WTC11 (cell line): ENCODE results near the gene RNF182. TPM values are rescaled to one million over a fixed set of nuclear protein-coding genes. Genes with fewer than 3 reads are reported as not detected.

ENCODE experiments used
- ATAC-seq: fragments of 200-7000 bp; cut with Tn5 transposase; 2 replicates; pipeline ENCODE4 v1.10.0; 2021; ENCODE audit warnings: mild to moderate bottlenecking, moderate library complexity
- CTCF ChIA-PET: fragments of 300-600 bp; sonication (Branson Sonifier 250); formaldehyde crosslinking; loops from one replicate; lab custom pipeline; 2021; ENCODE audit warnings: antibody characterized with exemption; lab: Charles Lee
- POLR2A ChIA-PET: fragments of 350-600 bp; sonication (Branson Sonifier 250); formaldehyde crosslinking; loops from one replicate; lab custom pipeline; 2021; ENCODE audit warnings: antibody characterized with exemption; lab: Charles Lee
- DNase-seq: peaks from one replicate; pipeline ENCODE4 v3.0.0; 2021; ENCODE audit warnings: low spot score
- H3K27ac Mint-ChIP-seq: 2 replicates; pipeline ENCODE4 v1.8.0; 2021; ENCODE audit warnings: mixed read lengths
- H3K27me3 Mint-ChIP-seq: 2 replicates; pipeline ENCODE4 v1.8.0; 2021; ENCODE audit warnings: low read depth, mild to moderate bottlenecking, moderate library complexity, mixed read lengths
- H3K36me3 Mint-ChIP-seq: 2 replicates; pipeline ENCODE4 v1.8.0; 2021; ENCODE audit warnings: mixed read lengths
- H3K4me1 Mint-ChIP-seq: 2 replicates; pipeline ENCODE4 v1.8.0; 2022; ENCODE audit warnings: mixed read lengths
- H3K4me3 Mint-ChIP-seq: 2 replicates; pipeline ENCODE4 v1.8.0; 2021; ENCODE audit warnings: mild to moderate bottlenecking, moderate library complexity, mixed read lengths
- H3K9me3 Mint-ChIP-seq: 2 replicates; pipeline ENCODE4 v1.8.0; 2021; ENCODE audit warnings: mixed read lengths
- CBFB ChIP-seq: sonication (generic); formaldehyde crosslinking; IDR thresholded peaks from 2 replicates; pipeline ENCODE4 v1.8.1; 2022; ENCODE audit warnings: mild to moderate bottlenecking, low read depth, missing genetic modification reagents
- FOXP1 ChIP-seq: sonication (generic); formaldehyde crosslinking; IDR thresholded peaks from 2 replicates; pipeline ENCODE4 v1.8.0; 2022; ENCODE audit warnings: missing genetic modification reagents, mild to moderate bottlenecking, moderate library complexity, borderline replicate concordance
- GABPB1 ChIP-seq: sonication (generic); formaldehyde crosslinking; IDR thresholded peaks from 2 replicates; pipeline ENCODE4 v1.8.1; 2023; ENCODE audit warnings: mild to moderate bottlenecking, missing genetic modification reagents
- HMGA2 ChIP-seq: fragments of 250-450 bp; sonication (Bioruptor Pico); IDR thresholded peaks from 2 replicates; pipeline ENCODE4 v1.4.0; 2021; ENCODE audit warnings: mild to moderate bottlenecking, moderate library complexity
- JAZF1 ChIP-seq: fragments of 250-450 bp; sonication (Bioruptor Pico); IDR thresholded peaks from 2 replicates; pipeline ENCODE4 v1.9.0; 2021; ENCODE audit warnings: moderate library complexity, mild to moderate bottlenecking, inconsistent platforms
- JUN ChIP-seq: sonication (generic); formaldehyde crosslinking; IDR thresholded peaks from 2 replicates; pipeline ENCODE4 v1.8.0; 2023; ENCODE audit warnings: mild to moderate bottlenecking, missing genetic modification reagents
- NFE2L1 ChIP-seq: sonication (generic); formaldehyde crosslinking; IDR thresholded peaks from 2 replicates; pipeline ENCODE4 v1.8.1; 2023; ENCODE audit warnings: missing genetic modification reagents
- NR1H2 ChIP-seq: sonication (generic); formaldehyde crosslinking; IDR thresholded peaks from 2 replicates; pipeline ENCODE4 v1.9.0; 2021; ENCODE audit warnings: mild to moderate bottlenecking, moderate library complexity, missing genetic modification reagents
- NR2C2 ChIP-seq: sonication (generic); formaldehyde crosslinking; IDR thresholded peaks from 2 replicates; pipeline ENCODE4 v1.8.0; 2022; ENCODE audit warnings: mild to moderate bottlenecking, missing genetic modification reagents
- RORB ChIP-seq: fragments of 250-450 bp; sonication (Bioruptor Pico); IDR thresholded peaks from 2 replicates; pipeline ENCODE4 v1.9.0; 2021; ENCODE audit warnings: mild to moderate bottlenecking
- SOX15 ChIP-seq: fragments of 250-450 bp; sonication (Bioruptor Pico); IDR thresholded peaks from 2 replicates; pipeline ENCODE4 v1.9.0; 2021; ENCODE audit warnings: mild to moderate bottlenecking
- TEAD4 ChIP-seq: sonication (generic); formaldehyde crosslinking; IDR thresholded peaks from 2 replicates; pipeline ENCODE4 v1.8.0; 2022; ENCODE audit warnings: mild to moderate bottlenecking, missing genetic modification reagents
- TP53 ChIP-seq: sonication (generic); formaldehyde crosslinking; IDR thresholded peaks from 2 replicates; pipeline ENCODE4 v1.8.1; 2023; ENCODE audit warnings: mild to moderate bottlenecking, missing genetic modification reagents
- ZNF138 ChIP-seq: sonication (generic); formaldehyde crosslinking; conservative IDR thresholded peaks from 2 replicates; pipeline ENCODE4 v1.8.1; 2022; ENCODE audit warnings: mild to moderate bottlenecking, moderate library complexity, missing genetic modification reagents
- ZNF317 ChIP-seq: sonication (generic); formaldehyde crosslinking; IDR thresholded peaks from 2 replicates; pipeline ENCODE4 v1.8.1; 2023; ENCODE audit warnings: low read depth, mild to moderate bottlenecking, moderate library complexity, missing genetic modification reagents, borderline replicate concordance
- ZNF671 ChIP-seq: fragments of 250-450 bp; sonication (Bioruptor Pico); IDR thresholded peaks from 2 replicates; pipeline ENCODE4 v1.8.0; 2021; ENCODE audit warnings: mild to moderate bottlenecking
- total RNA-seq: library from RNA; stranded (reverse); gene quantifications from 3 replicates; pipeline ENCODE4 v1.2.3, GENCODE V29; 2021
- TF ChIP-seq, protein P1 (sequence below): sonication (generic); formaldehyde crosslinking; IDR thresholded peaks from 2 replicates; pipeline ENCODE4 v1.8.1; 2023; ENCODE audit warnings: mild to moderate bottlenecking, missing genetic modification reagents, borderline replicate concordance
- TF ChIP-seq, protein P2 (sequence below): sonication (generic); formaldehyde crosslinking; IDR thresholded peaks from 2 replicates; pipeline ENCODE4 v1.8.1; 2022; ENCODE audit warnings: low read depth, missing genetic modification reagents, borderline replicate concordance
- TF ChIP-seq, protein P3 (sequence below): fragments of 250-450 bp; sonication (Bioruptor Pico); IDR thresholded peaks from 2 replicates; pipeline ENCODE4 v1.9.0; 2021; ENCODE audit warnings: mild to moderate bottlenecking
- TF ChIP-seq, protein P4 (sequence below): fragments of 250-450 bp; sonication (Bioruptor Pico); IDR thresholded peaks from 2 replicates; pipeline ENCODE4 v1.9.0; 2021; ENCODE audit warnings: mild to moderate bottlenecking
- TF ChIP-seq, protein P5 (sequence below): fragments of 250-450 bp; sonication (Bioruptor Pico); IDR thresholded peaks from 2 replicates; pipeline ENCODE4 v1.8.0; 2021; ENCODE audit warnings: mild to moderate bottlenecking

RNF182 gene
- total RNA-seq, 1 experiment from 2014 or later: 6.7 TPM

DNA sequence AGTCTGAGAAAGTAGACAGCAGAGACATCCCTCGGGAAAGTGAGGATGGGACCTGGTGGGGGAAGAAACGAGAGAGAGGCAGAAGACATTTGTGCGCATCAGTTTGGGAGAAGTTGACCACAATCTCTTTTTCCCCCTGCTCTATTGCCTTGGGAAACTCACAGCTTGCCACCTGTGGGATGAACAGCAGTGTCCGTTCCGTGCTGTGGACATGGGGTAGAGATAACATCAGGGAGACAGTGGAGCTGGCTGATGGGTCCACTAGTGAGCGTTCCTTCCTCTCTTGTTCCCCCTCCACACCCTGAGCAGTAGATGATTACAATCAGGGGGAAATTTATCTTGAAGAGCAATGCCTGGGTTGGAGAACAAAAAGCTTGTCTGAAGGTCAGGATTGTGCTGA, 21.8 kb upstream of the RNF182 start:
- H3K27me3 Mint-ChIP-seq: peaks cover 3% of the 10 kb centered on the region; the same call in 1 of the 2 replicates
- H3K4me3 Mint-ChIP-seq: no peak overlapping the region
- CTCF ChIA-PET: interaction anchor here (1.2 to 2.0 kb wide), 2 partner anchors 143 to 164 kb away, joined by 3 to 6 read pairs; no protein-coding TSS in a partner anchor

DNA sequence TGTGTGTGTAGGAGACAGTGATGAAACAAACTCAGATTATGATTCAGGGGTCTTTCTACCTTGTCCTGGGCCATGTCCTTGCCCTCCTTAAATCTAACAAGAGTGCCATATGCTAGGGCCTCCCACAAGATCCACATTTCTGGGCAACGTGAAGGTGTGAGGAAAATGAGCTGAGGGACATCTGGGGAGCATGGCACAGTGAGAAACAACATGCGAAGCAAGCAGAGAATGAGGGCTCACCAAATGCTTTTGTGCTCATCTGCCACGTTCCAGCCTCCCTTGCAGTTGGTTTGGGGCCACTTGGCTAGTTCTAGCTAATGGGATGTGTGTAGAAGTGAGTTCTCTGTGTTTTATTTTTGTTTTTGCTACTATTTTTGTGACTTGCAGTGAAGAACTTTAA, 21.4 kb upstream of the RNF182 start:
- TF ChIP-seq, protein P1, sequence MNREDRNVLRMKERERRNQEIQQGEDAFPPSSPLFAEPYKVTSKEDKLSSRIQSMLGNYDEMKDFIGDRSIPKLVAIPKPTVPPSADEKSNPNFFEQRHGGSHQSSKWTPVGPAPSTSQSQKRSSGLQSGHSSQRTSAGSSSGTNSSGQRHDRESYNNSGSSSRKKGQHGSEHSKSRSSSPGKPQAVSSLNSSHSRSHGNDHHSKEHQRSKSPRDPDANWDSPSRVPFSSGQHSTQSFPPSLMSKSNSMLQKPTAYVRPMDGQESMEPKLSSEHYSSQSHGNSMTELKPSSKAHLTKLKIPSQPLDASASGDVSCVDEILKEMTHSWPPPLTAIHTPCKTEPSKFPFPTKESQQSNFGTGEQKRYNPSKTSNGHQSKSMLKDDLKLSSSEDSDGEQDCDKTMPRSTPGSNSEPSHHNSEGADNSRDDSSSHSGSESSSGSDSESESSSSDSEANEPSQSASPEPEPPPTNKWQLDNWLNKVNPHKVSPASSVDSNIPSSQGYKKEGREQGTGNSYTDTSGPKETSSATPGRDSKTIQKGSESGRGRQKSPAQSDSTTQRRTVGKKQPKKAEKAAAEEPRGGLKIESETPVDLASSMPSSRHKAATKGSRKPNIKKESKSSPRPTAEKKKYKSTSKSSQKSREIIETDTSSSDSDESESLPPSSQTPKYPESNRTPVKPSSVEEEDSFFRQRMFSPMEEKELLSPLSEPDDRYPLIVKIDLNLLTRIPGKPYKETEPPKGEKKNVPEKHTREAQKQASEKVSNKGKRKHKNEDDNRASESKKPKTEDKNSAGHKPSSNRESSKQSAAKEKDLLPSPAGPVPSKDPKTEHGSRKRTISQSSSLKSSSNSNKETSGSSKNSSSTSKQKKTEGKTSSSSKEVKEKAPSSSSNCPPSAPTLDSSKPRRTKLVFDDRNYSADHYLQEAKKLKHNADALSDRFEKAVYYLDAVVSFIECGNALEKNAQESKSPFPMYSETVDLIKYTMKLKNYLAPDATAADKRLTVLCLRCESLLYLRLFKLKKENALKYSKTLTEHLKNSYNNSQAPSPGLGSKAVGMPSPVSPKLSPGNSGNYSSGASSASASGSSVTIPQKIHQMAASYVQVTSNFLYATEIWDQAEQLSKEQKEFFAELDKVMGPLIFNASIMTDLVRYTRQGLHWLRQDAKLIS (CRISPR knock-in tag): no peak
- no peak for TF ChIP-seq NR2C2 (CRISPR knock-in tag)
- TF ChIP-seq, protein P2, sequence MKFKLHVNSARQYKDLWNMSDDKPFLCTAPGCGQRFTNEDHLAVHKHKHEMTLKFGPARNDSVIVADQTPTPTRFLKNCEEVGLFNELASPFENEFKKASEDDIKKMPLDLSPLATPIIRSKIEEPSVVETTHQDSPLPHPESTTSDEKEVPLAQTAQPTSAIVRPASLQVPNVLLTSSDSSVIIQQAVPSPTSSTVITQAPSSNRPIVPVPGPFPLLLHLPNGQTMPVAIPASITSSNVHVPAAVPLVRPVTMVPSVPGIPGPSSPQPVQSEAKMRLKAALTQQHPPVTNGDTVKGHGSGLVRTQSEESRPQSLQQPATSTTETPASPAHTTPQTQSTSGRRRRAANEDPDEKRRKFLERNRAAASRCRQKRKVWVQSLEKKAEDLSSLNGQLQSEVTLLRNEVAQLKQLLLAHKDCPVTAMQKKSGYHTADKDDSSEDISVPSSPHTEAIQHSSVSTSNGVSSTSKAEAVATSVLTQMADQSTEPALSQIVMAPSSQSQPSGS (CRISPR knock-in tag): no peak
- TF ChIP-seq FOXP1: no peak
- TF ChIP-seq ZNF138 (CRISPR knock-in tag): no peak
- TF ChIP-seq, protein P3, sequence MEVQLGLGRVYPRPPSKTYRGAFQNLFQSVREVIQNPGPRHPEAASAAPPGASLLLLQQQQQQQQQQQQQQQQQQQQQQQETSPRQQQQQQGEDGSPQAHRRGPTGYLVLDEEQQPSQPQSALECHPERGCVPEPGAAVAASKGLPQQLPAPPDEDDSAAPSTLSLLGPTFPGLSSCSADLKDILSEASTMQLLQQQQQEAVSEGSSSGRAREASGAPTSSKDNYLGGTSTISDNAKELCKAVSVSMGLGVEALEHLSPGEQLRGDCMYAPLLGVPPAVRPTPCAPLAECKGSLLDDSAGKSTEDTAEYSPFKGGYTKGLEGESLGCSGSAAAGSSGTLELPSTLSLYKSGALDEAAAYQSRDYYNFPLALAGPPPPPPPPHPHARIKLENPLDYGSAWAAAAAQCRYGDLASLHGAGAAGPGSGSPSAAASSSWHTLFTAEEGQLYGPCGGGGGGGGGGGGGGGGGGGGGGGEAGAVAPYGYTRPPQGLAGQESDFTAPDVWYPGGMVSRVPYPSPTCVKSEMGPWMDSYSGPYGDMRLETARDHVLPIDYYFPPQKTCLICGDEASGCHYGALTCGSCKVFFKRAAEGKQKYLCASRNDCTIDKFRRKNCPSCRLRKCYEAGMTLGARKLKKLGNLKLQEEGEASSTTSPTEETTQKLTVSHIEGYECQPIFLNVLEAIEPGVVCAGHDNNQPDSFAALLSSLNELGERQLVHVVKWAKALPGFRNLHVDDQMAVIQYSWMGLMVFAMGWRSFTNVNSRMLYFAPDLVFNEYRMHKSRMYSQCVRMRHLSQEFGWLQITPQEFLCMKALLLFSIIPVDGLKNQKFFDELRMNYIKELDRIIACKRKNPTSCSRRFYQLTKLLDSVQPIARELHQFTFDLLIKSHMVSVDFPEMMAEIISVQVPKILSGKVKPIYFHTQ (CRISPR knock-in tag): no peak
- no peak for TF ChIP-seq HMGA2 (CRISPR knock-in tag)
- TF ChIP-seq NR1H2: no peak
- no peak for TF ChIP-seq SOX15
- no peak for TF ChIP-seq NFE2L1 (CRISPR knock-in tag)
- no peak for TF ChIP-seq TEAD4 (CRISPR knock-in tag)
- TF ChIP-seq RORB: no peak
- ATAC-seq: no peak
- H3K36me3 Mint-ChIP-seq: no peaks in the 10 kb centered on the region
- no peak for DNase-seq
- ChIA-PET CTCF (interaction anchor here (1.2 to 2.0 kb wide), 2 partner anchors 143 to 164 kb away, joined by 3 to 6 read pairs; no protein-coding TSS in a partner anchor), POLR2A (no interaction called here)
- H3K27me3 Mint-ChIP-seq: peaks cover 3% of the 10 kb centered on the region
- no peak overlapping the region for H3K27ac Mint-ChIP-seq
- H3K9me3 Mint-ChIP-seq: no peaks in the 10 kb centered on the region
- no peak overlapping the region for H3K4me3 Mint-ChIP-seq
- H3K4me1 Mint-ChIP-seq: no peaks in the 10 kb centered on the region

More for the DNA sequence above, 21.8 kb upstream of the RNF182 start:
- no peak for TF ChIP-seq TP53
- no peak for TF ChIP-seq JUN
- TF ChIP-seq ZNF138 (CRISPR knock-in tag): no peak
- TF ChIP-seq JAZF1: no peak
- no peak for TF ChIP-seq GABPB1
- TF ChIP-seq, protein P4, sequence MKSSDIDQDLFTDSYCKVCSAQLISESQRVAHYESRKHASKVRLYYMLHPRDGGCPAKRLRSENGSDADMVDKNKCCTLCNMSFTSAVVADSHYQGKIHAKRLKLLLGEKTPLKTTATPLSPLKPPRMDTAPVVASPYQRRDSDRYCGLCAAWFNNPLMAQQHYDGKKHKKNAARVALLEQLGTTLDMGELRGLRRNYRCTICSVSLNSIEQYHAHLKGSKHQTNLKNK: no peak
- TF ChIP-seq CBFB (CRISPR knock-in tag): no peak
- TF ChIP-seq, protein P5, sequence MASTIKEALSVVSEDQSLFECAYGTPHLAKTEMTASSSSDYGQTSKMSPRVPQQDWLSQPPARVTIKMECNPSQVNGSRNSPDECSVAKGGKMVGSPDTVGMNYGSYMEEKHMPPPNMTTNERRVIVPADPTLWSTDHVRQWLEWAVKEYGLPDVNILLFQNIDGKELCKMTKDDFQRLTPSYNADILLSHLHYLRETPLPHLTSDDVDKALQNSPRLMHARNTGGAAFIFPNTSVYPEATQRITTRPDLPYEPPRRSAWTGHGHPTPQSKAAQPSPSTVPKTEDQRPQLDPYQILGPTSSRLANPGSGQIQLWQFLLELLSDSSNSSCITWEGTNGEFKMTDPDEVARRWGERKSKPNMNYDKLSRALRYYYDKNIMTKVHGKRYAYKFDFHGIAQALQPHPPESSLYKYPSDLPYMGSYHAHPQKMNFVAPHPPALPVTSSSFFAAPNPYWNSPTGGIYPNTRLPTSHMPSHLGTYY (CRISPR knock-in tag): no peak
- TF ChIP-seq, protein P2 (CRISPR knock-in tag): no peak
- no peak for TF ChIP-seq ZNF317 (CRISPR knock-in tag)
- TF ChIP-seq SOX15: no peak
- no peak for TF ChIP-seq ZNF671 (CRISPR knock-in tag)
- Mint-ChIP-seq H3K36me3 (no peaks in the 10 kb centered on the region), H3K27ac (no peak overlapping the region), H3K4me1 (no peaks in the 10 kb centered on the region), H3K9me3 (no peaks in the 10 kb centered on the region)
- ATAC-seq (no peak), DNase-seq (no peak)
- POLR2A ChIA-PET: no interaction called here
